ENCODE data around the gene C5AR1. TPM values are rescaled to one million over a fixed set of nuclear protein-coding genes. Genes with fewer than 3 reads are reported as not detected.

C5AR1 gene
- total and polyA plus RNA-seq, 9 of the 15 experiments (the other 6 are each of a cell fraction or from before 2014, with no cell fraction given), result 0.06 to 1.6 (median 0.28) TPM; not detected in 3

DNA sequence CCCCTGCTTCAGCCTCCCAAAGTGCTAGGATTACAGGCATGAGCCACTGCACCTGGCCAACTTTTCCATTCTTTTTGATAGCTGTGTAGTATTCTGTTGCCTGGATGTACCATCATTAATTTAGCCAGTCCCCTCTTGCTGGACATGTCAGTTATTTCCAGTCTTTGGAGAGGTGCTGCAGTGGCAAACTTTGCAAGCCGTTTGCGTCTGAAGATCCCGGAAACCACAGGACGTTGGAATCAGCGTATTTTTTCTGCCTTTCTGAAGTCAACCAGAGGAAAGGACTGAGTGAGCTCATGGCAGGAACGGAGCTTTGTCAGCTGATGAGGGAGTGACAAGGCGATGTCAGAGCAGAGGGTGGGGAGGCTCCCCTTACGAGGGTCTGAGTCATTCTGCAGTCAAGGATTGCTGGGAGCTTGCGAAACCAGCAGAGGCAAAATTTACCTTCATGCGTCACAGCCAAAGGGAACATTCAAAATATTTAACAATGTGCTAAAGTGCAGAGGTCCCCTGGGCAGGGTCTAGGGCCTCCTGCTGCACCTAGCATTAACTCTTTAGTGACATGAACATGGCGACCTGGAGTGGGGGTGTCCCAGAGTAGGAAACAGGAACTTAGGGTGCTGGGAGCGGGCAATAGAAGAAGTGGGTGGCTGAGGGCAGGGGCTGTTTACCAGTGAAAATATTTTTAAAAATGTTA lies 5.6 kb downstream of the C5AR1 start (continued):
- TF ChIP-seq CHD7 (IDR thresholded peaks at IDR 0.05; ENCODE audit: low read depth, low read length) (no peak), STAT5B (CRISPR knock-in tag; IDR thresholded peaks at IDR 0.05) (no peak), POLR3G (IDR thresholded peaks at IDR 0.05; ENCODE audit: extremely low read depth, insufficient read length, insufficient replicate concordance) (no peak), ZNF124 (CRISPR knock-in tag; IDR thresholded peaks at IDR 0.05) (no peak), CBFA2T2 (conservative IDR thresholded peaks at IDR 0.05) (no peak), ZNF717 (CRISPR knock-in tag; IDR thresholded peaks at IDR 0.05) (no peak), CBX8 (IDR thresholded peaks at IDR 0.05; ENCODE audit: borderline replicate concordance, extremely low read depth, low read depth, low read length, poor library complexity, severe bottlenecking) (no peak), GATAD2A (IDR thresholded peaks at IDR 0.05) (no peak), ATF7 (IDR thresholded peaks at IDR 0.05) (peak; percentile 96), NCOR1 (IDR thresholded peaks at IDR 0.05) (no peak; the same call in 1 of the 2 replicates), SMARCC2 (IDR thresholded peaks at IDR 0.05; ENCODE audit: low read depth) (peak; percentile 74; the same call in 1 of the 2 replicates), SIN3A (IDR thresholded peaks at IDR 0.05; ENCODE audit: borderline replicate concordance in 2 of 2, control insufficient read depth in 1 of 2, low read depth in 2 of 2, low read length in 2 of 2) (peak in 1 of 2 experiments; percentile 65; a peak in 1 of 4 replicates), SNRNP70 (optimal IDR thresholded peaks at IDR 0.05; ENCODE audit: low read depth, low read length) (no peak), WHSC1 (IDR thresholded peaks at IDR 0.05; ENCODE audit: low read length) (no peak), FOS (IDR thresholded peaks at IDR 0.05; ENCODE audit: extremely low read depth, insufficient read length) (peak; percentile 64)
- TF ChIP-seq, protein P1, sequence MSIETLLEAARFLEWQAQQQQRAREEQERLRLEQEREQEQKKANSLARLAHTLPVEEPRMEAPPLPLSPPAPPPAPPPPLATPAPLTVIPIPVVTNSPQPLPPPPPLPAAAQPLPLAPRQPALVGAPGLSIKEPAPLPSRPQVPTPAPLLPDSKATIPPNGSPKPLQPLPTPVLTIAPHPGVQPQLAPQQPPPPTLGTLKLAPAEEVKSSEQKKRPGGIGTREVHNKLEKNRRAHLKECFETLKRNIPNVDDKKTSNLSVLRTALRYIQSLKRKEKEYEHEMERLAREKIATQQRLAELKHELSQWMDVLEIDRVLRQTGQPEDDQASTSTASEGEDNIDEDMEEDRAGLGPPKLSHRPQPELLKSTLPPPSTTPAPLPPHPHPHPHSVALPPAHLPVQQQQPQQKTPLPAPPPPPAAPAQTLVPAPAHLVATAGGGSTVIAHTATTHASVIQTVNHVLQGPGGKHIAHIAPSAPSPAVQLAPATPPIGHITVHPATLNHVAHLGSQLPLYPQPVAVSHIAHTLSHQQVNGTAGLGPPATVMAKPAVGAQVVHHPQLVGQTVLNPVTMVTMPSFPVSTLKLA (conservative IDR thresholded peaks at IDR 0.05), result peak; percentile 47 to 71; a peak in 3 of 4 replicates

Data from K562 (cell line).